ENCODE data around the gene ALAS1. TPM values are rescaled to one million over a fixed set of nuclear protein-coding genes. Genes with fewer than 3 reads are reported as not detected.

Gene ALAS1
- polyA plus RNA-seq, 1 donor (not counting 4 experiments of a cell fraction or from before 2014, with no cell fraction given) = 74.1 TPM

GRCh38 chr3:52191663-52192062 is 6.3 kb upstream of the ALAS1 start:
- Histone ChIP-seq H3K9me3 (ENCODE audit: control insufficient read depth, low read depth, low read length) (no peaks in the 10 kb centered on the region), H3K27ac (ENCODE audit: control insufficient read depth, insufficient read depth, low read length) (no peak overlapping the region), H4K20me1 (ENCODE audit: control insufficient read depth, extremely low read depth, insufficient read depth, low read length) (no peaks in the 10 kb centered on the region), H3K27me3 (ENCODE audit: control insufficient read depth, extremely low read depth, insufficient read depth, low read length) (no peaks in the 10 kb centered on the region), H3K79me2 (ENCODE audit: control insufficient read depth, insufficient read depth, low read length) (no peaks in the 10 kb centered on the region), H3K4me2 (ENCODE audit: control insufficient read depth, extremely low read depth, insufficient read depth, low read depth, low read length) (no peak overlapping the region), H3K9me1 (ENCODE audit: control insufficient read depth, extremely low read depth, insufficient read depth, low read length) (no peaks in the 10 kb centered on the region), H3K4me3 (ENCODE audit: control insufficient read depth in 2 of 3, extremely low read depth in 1 of 3, insufficient read depth in 2 of 3, low read depth in 1 of 3, low read length in 3 of 3) (no peak overlapping the region), H3K4me1 (ENCODE audit: control insufficient read depth, extremely low read depth, insufficient read depth, low read length) (peaks cover 2% of the 10 kb centered on the region), H3K9ac (ENCODE audit: control insufficient read depth, extremely low read depth, insufficient read depth, low read length) (no peak overlapping the region), H3K36me3 (ENCODE audit: control insufficient read depth in 2 of 2, extremely low read depth in 1 of 2, insufficient read depth in 2 of 2, low read length in 2 of 2) (no peaks in the 10 kb centered on the region), H2AFZ (ENCODE audit: control insufficient read depth, low read length) (no peak overlapping the region)
- TF ChIP-seq CTCF (optimal IDR thresholded peaks at IDR 0.05 in 1 of 3, IDR thresholded peaks at IDR 0.05 in 1 of 3, conservative IDR thresholded peaks at IDR 0.05 in 1 of 3; ENCODE audit: extremely low read depth in 1 of 3, insufficient read depth in 2 of 3, low read length in 3 of 3) (no peak), EZH2 (IDR thresholded peaks at IDR 0.05; ENCODE audit: low read length) (no peak)
- FAIRE-seq = no peak
- no peak for DNase-seq (ENCODE audit: low read depth, low spot score)
- dilution Hi-C loops (cut with MboI; ENCODE audit: extremely low pct_ligation_motif_present, low sequenced_read_pairs) = no loop called here

- Histone ChIP-seq H3K9ac (ENCODE audit: control insufficient read depth, extremely low read depth, insufficient read depth, low read length) (no peak overlapping the region), H3K4me2 (ENCODE audit: control insufficient read depth, extremely low read depth, insufficient read depth, low read depth, low read length) (no peak overlapping the region), H3K79me2 (ENCODE audit: control insufficient read depth, insufficient read depth, low read length) (peaks cover 1% of the 10 kb centered on the region), H2AFZ (ENCODE audit: control insufficient read depth, low read length) (no peak overlapping the region), H3K36me3 (ENCODE audit: control insufficient read depth in 2 of 2, extremely low read depth in 1 of 2, insufficient read depth in 2 of 2, low read length in 2 of 2) (no peaks in the 10 kb centered on the region), H3K4me1 (ENCODE audit: control insufficient read depth, extremely low read depth, insufficient read depth, low read length) (peaks cover 13% of the 10 kb centered on the region), H3K27ac (ENCODE audit: control insufficient read depth, insufficient read depth, low read length) (no peak overlapping the region), H3K9me3 (ENCODE audit: control insufficient read depth, low read depth, low read length) (no peaks in the 10 kb centered on the region), H3K27me3 (ENCODE audit: control insufficient read depth, extremely low read depth, insufficient read depth, low read length) (no peaks in the 10 kb centered on the region), H3K4me3 (ENCODE audit: control insufficient read depth in 2 of 3, extremely low read depth in 1 of 3, insufficient read depth in 2 of 3, low read depth in 1 of 3, low read length in 3 of 3) (no peak overlapping the region), H3K9me1 (ENCODE audit: control insufficient read depth, extremely low read depth, insufficient read depth, low read length) (no peaks in the 10 kb centered on the region), H4K20me1 (ENCODE audit: control insufficient read depth, extremely low read depth, insufficient read depth, low read length) (no peaks in the 10 kb centered on the region)
- TF ChIP-seq EZH2 (IDR thresholded peaks at IDR 0.05; ENCODE audit: low read length) = no peak
- TF ChIP-seq CTCF (optimal IDR thresholded peaks at IDR 0.05 in 1 of 3, IDR thresholded peaks at IDR 0.05 in 1 of 3, conservative IDR thresholded peaks at IDR 0.05 in 1 of 3; ENCODE audit: extremely low read depth in 1 of 3, insufficient read depth in 2 of 3, low read length in 3 of 3) = no peak
- FAIRE-seq (no peak), DNase-seq (ENCODE audit: low read depth, low spot score) (no peak)
- dilution Hi-C loops (cut with MboI; ENCODE audit: extremely low pct_ligation_motif_present, low sequenced_read_pairs) = no loop called here
Observed at GRCh38 chr3:52193065-52193464, 4.9 kb upstream of the ALAS1 start.
